K562 (cell line): ENCODE data around the gene SLC12A9. TPM values are rescaled to one million over a fixed set of nuclear protein-coding genes. Genes with fewer than 3 reads are reported as not detected.

Source experiments
- BRD9 ChIP-seq: fragments of 450-650 bp; IDR thresholded peaks from 2 replicates; pipeline ENCODE4 v1.6.1; 2018; ENCODE audit warnings: low read depth; ENCODE audit not compliant: partially characterized antibody
- COPS2 ChIP-seq: fragments of 450-650 bp; conservative IDR thresholded peaks from 2 replicates; pipeline ENCODE4 v1.6.1; 2016; ENCODE audit warnings: mild to moderate bottlenecking, moderate library complexity
- FOXJ2 ChIP-seq: fragments of 200-800 bp; sonication (Bioruptor generic); IDR thresholded peaks from 2 replicates; pipeline ENCODE4 v1.6.1; 2016; ENCODE audit warnings: missing genetic modification characterization, missing compliant biosample characterization
- GABPB2 ChIP-seq: fragments of 250-450 bp; sonication (Bioruptor Pico); conservative IDR thresholded peaks from 2 replicates; pipeline ENCODE4 v1.5.1; 2021; ENCODE audit warnings: mild to moderate bottlenecking
- HCFC1 ChIP-seq: IDR thresholded peaks from 2 replicates; pipeline ENCODE4 v1.6.1; 2012; ENCODE audit warnings: low read depth, low read length, improper control_type of control experiment
- NFATC3 ChIP-seq: fragments of 450-650 bp; IDR thresholded peaks from 2 replicates; pipeline ENCODE4 v1.6.1; 2017; ENCODE audit warnings: mild to moderate bottlenecking
- SRF ChIP-seq, 2 experiments: fragments of 250-450, 450-650 bp in 1 of 2; sonication (Bioruptor Pico) in 1 of 2; sonication (generic) in 1 of 2; formaldehyde crosslinking; IDR thresholded peaks; 2 replicates each; pipeline versions ENCODE4 v1.5.0 to v1.5.1; 2020 to 2022; ENCODE audit warnings: mild to moderate bottlenecking in 1 of 2, missing genetic modification reagents in 1 of 2
- TAF15 ChIP-seq: fragments of 200-400 bp; formaldehyde crosslinking; IDR thresholded peaks from 2 replicates; pipeline ENCODE4 v1.6.1; 2017; ENCODE audit warnings: mild to moderate bottlenecking, low read depth, low read length, moderate library complexity
- ZFX ChIP-seq: sonication (generic); formaldehyde crosslinking; IDR thresholded peaks from 2 replicates; pipeline ENCODE4 v1.8.0; 2022; ENCODE audit warnings: mild to moderate bottlenecking, missing genetic modification reagents, moderate library complexity
- ZNF79 ChIP-seq: fragments of 250-450 bp; sonication (Bioruptor Pico); IDR thresholded peaks from 2 replicates; pipeline ENCODE4 v1.4.0; 2020; ENCODE audit warnings: low read depth, mild to moderate bottlenecking, moderate library complexity
- polyA plus RNA-seq, 8 experiments: library from polyadenylated mRNA; depleted of rRNA in 4 of 8; stranded (reverse) in 5 of 8; unstranded in 3 of 8; fragments of >200 nt; fragmentation: Nextera tagmentation in 2 of 8; fragmentation: Illumina TruSeq in 1 of 8; extraction: Ambion mirVana in 2 of 8; extraction: Trizol in 1 of 8; gene quantifications; 2 replicates each; pipeline versions ENCODE4 v1.2.1 to v1.2.3, GENCODE V29; 2011 to 2014; ENCODE audit warnings: inconsistent platforms in 1 of 8, missing spikeins in 1 of 8
- total RNA-seq, 7 experiments: library from RNA; depleted of rRNA in 6 of 7; stranded (reverse); fragments of >200 nt in 6 of 7; fragmentation: Illumina TruSeq in 2 of 7; extraction: Trizol in 2 of 7; gene quantifications; 2 replicates each; pipeline versions ENCODE4 v1.2.1 to v1.2.3, GENCODE V29; 2011 to 2021; ENCODE audit warnings: low replicate concordance in 1 of 7
- TF ChIP-seq, protein P1 (sequence below): fragments of 250-450 bp; sonication (Bioruptor Pico); IDR thresholded peaks from 2 replicates; pipeline ENCODE4 v1.5.0; 2021
- TF ChIP-seq, protein P2 (sequence below): fragments of 250-450 bp; sonication (Bioruptor Pico); IDR thresholded peaks from 2 replicates; pipeline ENCODE4 v1.8.0; 2021; ENCODE audit warnings: moderate library complexity, mild to moderate bottlenecking, inconsistent platforms
- TF ChIP-seq, protein P3 (sequence below): sonication (generic); formaldehyde crosslinking; IDR thresholded peaks from 2 replicates; pipeline ENCODE4 v1.8.1; 2023; ENCODE audit warnings: missing genetic modification reagents, mild to moderate bottlenecking, borderline replicate concordance
- TF ChIP-seq, protein P4 (sequence below): fragments of 250-450 bp; sonication (Bioruptor Pico); IDR thresholded peaks from 2 replicates; pipeline ENCODE4 v1.8.0; 2021; ENCODE audit warnings: mild to moderate bottlenecking, moderate library complexity

The SLC12A9 gene
- total and polyA plus RNA-seq, 9 of the 15 experiments (the other 6 are each of a cell fraction or from before 2014, with no cell fraction given) = 0.06 to 20.2 (median 10.7) TPM

DNA sequence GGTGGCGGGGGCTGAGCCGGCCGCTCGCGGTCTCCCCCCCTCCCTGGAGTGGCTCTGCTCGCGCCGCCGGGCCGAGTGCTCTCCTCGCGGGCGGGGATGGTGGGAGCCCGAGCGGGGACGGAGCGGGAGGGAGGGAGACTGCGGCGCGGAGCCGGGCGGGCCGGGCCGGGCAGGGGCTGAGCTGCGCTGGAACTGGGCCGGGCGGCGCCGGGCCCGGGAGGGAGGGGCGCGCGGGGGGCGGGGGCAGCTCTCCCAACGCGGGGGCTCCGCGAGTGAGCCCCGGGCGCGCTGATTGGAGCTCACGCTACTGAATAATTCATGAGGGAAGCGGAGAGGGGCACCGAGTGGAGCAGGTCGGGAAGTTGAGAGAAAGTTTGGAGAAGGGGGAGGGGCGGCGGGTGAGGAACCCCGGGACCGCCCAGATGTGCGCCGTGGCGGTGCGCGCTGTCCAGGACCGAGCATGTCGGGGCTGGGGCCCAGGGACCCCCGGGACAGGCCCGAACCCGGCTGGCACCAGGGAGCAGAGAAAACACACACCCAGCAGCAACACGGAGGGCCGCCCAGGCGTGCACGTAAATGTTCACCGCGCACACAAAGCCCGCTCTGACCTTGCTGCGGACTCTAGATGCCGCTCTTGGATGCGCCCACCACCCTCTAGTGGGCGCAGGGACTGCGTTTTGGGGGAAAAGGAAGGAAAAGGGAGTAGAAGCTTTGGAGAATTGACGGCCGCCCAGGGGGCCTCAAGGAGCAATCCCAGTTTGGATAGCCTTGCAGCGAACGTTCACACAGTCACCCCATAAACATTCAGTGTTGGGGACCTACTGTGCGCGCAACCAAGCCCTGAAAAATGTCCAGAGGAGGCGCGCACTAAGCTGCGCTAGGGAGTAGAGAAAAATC lies 24.9 kb upstream of the SLC12A9 start, which contains the start of gene EPHB4 (continued):
- TF ChIP-seq GABPB2 (no peak), COPS2 (no peak), SRF (CRISPR knock-in tag; IDR thresholded peaks at IDR 0.05) (no peak; a peak in 1 of 4 replicates), ZFX (CRISPR knock-in tag) (peak; percentile 63), NFATC3 (no peak), BRD9 (peak; percentile 67), FOXJ2 (no peak), TAF15 (no peak), ZNF79 (CRISPR knock-in tag) (no peak), HCFC1 (0 out of 2 replicates have a peak, but pooled peaks have one; percentile 2)
- TF ChIP-seq, protein P1, sequence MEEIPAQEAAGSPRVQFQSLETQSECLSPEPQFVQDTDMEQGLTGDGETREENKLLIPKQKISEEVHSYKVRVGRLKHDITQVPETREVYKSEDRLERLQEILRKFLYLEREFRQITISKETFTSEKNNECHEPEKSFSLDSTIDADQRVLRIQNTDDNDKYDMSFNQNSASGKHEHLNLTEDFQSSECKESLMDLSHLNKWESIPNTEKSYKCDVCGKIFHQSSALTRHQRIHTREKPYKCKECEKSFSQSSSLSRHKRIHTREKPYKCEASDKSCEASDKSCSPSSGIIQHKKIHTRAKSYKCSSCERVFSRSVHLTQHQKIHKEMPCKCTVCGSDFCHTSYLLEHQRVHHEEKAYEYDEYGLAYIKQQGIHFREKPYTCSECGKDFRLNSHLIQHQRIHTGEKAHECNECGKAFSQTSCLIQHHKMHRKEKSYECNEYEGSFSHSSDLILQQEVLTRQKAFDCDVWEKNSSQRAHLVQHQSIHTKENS = no peak
- TF ChIP-seq, protein P2, sequence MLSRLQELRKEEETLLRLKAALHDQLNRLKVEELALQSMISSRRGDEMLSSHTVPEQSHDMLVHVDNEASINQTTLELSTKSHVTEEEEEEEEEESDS (CRISPR knock-in tag) = no peak
- TF ChIP-seq, protein P3, sequence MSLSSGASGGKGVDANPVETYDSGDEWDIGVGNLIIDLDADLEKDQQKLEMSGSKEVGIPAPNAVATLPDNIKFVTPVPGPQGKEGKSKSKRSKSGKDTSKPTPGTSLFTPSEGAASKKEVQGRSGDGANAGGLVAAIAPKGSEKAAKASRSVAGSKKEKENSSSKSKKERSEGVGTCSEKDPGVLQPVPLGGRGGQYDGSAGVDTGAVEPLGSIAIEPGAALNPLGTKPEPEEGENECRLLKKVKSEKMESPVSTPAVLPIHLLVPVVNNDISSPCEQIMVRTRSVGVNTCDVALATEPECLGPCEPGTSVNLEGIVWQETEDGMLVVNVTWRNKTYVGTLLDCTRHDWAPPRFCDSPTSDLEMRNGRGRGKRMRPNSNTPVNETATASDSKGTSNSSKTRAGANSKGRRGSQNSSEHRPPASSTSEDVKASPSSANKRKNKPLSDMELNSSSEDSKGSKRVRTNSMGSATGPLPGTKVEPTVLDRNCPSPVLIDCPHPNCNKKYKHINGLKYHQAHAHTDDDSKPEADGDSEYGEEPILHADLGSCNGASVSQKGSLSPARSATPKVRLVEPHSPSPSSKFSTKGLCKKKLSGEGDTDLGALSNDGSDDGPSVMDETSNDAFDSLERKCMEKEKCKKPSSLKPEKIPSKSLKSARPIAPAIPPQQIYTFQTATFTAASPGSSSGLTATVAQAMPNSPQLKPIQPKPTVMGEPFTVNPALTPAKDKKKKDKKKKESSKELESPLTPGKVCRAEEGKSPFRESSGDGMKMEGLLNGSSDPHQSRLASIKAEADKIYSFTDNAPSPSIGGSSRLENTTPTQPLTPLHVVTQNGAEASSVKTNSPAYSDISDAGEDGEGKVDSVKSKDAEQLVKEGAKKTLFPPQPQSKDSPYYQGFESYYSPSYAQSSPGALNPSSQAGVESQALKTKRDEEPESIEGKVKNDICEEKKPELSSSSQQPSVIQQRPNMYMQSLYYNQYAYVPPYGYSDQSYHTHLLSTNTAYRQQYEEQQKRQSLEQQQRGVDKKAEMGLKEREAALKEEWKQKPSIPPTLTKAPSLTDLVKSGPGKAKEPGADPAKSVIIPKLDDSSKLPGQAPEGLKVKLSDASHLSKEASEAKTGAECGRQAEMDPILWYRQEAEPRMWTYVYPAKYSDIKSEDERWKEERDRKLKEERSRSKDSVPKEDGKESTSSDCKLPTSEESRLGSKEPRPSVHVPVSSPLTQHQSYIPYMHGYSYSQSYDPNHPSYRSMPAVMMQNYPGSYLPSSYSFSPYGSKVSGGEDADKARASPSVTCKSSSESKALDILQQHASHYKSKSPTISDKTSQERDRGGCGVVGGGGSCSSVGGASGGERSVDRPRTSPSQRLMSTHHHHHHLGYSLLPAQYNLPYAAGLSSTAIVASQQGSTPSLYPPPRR (CRISPR knock-in tag) = no peak
- TF ChIP-seq, protein P4, sequence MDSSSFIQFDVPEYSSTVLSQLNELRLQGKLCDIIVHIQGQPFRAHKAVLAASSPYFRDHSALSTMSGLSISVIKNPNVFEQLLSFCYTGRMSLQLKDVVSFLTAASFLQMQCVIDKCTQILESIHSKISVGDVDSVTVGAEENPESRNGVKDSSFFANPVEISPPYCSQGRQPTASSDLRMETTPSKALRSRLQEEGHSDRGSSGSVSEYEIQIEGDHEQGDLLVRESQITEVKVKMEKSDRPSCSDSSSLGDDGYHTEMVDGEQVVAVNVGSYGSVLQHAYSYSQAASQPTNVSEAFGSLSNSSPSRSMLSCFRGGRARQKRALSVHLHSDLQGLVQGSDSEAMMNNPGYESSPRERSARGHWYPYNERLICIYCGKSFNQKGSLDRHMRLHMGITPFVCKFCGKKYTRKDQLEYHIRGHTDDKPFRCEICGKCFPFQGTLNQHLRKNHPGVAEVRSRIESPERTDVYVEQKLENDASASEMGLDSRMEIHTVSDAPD (CRISPR knock-in tag) = no peak
